DND-41 (cell line): ENCODE data around the gene BRIP1.
"Not testable (repeated sequence)": the region's sequence is repeated elsewhere in the genome, so short reads cannot be mapped to it uniquely, and the experiment has no call there.

Source experiments
- ATAC-seq: fragments of 200-7000 bp; cut with Tn5 transposase; 3 replicates; pipeline ENCODE4 v1.9.1; 2021; ENCODE audit warnings: low read depth; ENCODE audit not compliant: insufficient read depth
- DNase-seq: peaks from one replicate; pipeline ENCODE4 v3.0.0-alpha.2; 2020
- H2AFZ ChIP-seq: 2 replicates; pipeline ENCODE4 v1.6.0; 2012; ENCODE audit warnings: low read depth, low read length
- H3K27ac ChIP-seq: 2 replicates; pipeline ENCODE4 v1.5.1; 2012; ENCODE audit warnings: low read length, inconsistent platforms
- H3K27me3 ChIP-seq: fragments of 200-600 bp; sonication (generic); 2 replicates; pipeline ENCODE4 v1.6.0; 2012; ENCODE audit warnings: low read length, mild to moderate bottlenecking, inconsistent platforms; ENCODE audit not compliant: insufficient read depth, poor library complexity
- H3K36me3 ChIP-seq: 2 replicates; pipeline ENCODE4 v1.5.1; 2012; ENCODE audit warnings: low read length, inconsistent platforms; ENCODE audit not compliant: insufficient read depth
- H3K4me1 ChIP-seq: 2 replicates; pipeline ENCODE4 v1.5.1; 2012; ENCODE audit warnings: mild to moderate bottlenecking, low read length; ENCODE audit not compliant: insufficient read depth
- H3K4me2 ChIP-seq: 2 replicates; pipeline ENCODE4 v1.6.0; 2012; ENCODE audit warnings: mild to moderate bottlenecking, moderate library complexity, low read length, inconsistent platforms; ENCODE audit not compliant: insufficient read depth
- H3K4me3 ChIP-seq, 2 experiments: fragments of 200-600 bp in 1 of 2; shearing (Covaris generic) in 1 of 2; 2 replicates each; pipeline ENCODE4 v1.5.1; 2012 to 2016; ENCODE audit warnings: inconsistent platforms in 2 of 2, low read length in 2 of 2, mild to moderate bottlenecking in 2 of 2, low read depth in 1 of 2, moderate library complexity in 1 of 2
- H3K79me2 ChIP-seq: 2 replicates; pipeline ENCODE4 v1.6.0; 2012; ENCODE audit warnings: low read length, inconsistent platforms; ENCODE audit not compliant: insufficient read depth
- H3K9ac ChIP-seq: 2 replicates; pipeline ENCODE4 v1.6.0; 2012; ENCODE audit warnings: low read depth, mild to moderate bottlenecking, inconsistent platforms, low read length, moderate library complexity
- H3K9me3 ChIP-seq: 2 replicates; pipeline ENCODE4 v1.5.1; 2012; ENCODE audit warnings: low read length, moderate library complexity, mild to moderate bottlenecking, inconsistent platforms; ENCODE audit not compliant: insufficient read depth, severe bottlenecking
- H4K20me1 ChIP-seq: 2 replicates; pipeline ENCODE4 v1.6.0; 2012; ENCODE audit warnings: low read length; ENCODE audit not compliant: insufficient read depth
- CTCF ChIP-seq: IDR thresholded peaks from 2 replicates; pipeline ENCODE4 v1.5.1; 2012; ENCODE audit warnings: borderline replicate concordance, low read length, moderate library complexity, mild to moderate bottlenecking; ENCODE audit not compliant: poor library complexity, severe bottlenecking; ENCODE audit errors: extremely low read depth
- EZH2 ChIP-seq: IDR thresholded peaks from 3 replicates; pipeline ENCODE4 v1.6.1; 2012; ENCODE audit warnings: borderline replicate concordance, low read depth, mild to moderate bottlenecking, moderate library complexity, low read length, inconsistent platforms; ENCODE audit not compliant: severe bottlenecking

Gene BRIP1

GRCh38 chr17:61673019-61673897, 190.1 kb downstream of the BRIP1 start:
- H3K4me1 ChIP-seq, H3K9ac ChIP-seq, H2AFZ ChIP-seq: not testable (repeated sequence)

GRCh38 chr17:61672140-61672539, 191.2 kb downstream of the BRIP1 start:
- no peak for DNase-seq
- TF ChIP-seq EZH2: no peak
- Histone ChIP-seq H3K79me2 (no peaks in the 10 kb centered on the region), H3K27me3 (no peaks in the 10 kb centered on the region), H3K9me3 (no peaks in the 10 kb centered on the region), H3K4me3 (no peak overlapping the region), H3K9ac (no peak overlapping the region), H3K4me1 (no peaks in the 10 kb centered on the region), H3K4me2 (no peak overlapping the region), H2AFZ (no peak overlapping the region), H3K36me3 (no peaks in the 10 kb centered on the region), H4K20me1 (no peaks in the 10 kb centered on the region), H3K27ac (no peak overlapping the region)
- no peak for ATAC-seq

More at GRCh38 chr17:61673019-61673897, 190.1 kb downstream of the BRIP1 start:
- ATAC-seq, H3K79me2 ChIP-seq, H3K27me3 ChIP-seq, H3K4me2 ChIP-seq, H3K36me3 ChIP-seq, H3K9me3 ChIP-seq, H4K20me1 ChIP-seq, H3K27ac ChIP-seq, H3K4me3 ChIP-seq, DNase-seq: not testable (repeated sequence)

GRCh38 chr17:61670691-61671090, 192.6 kb downstream of the BRIP1 start:
- Histone ChIP-seq H4K20me1 (no peaks in the 10 kb centered on the region), H3K4me2 (no peak overlapping the region), H3K9ac (no peak overlapping the region), H3K27me3 (no peaks in the 10 kb centered on the region), H3K27ac (no peak overlapping the region), H3K36me3 (no peaks in the 10 kb centered on the region), H3K4me3 (no peak overlapping the region), H3K9me3 (no peaks in the 10 kb centered on the region), H3K79me2 (no peaks in the 10 kb centered on the region), H2AFZ (no peak overlapping the region), H3K4me1 (no peaks in the 10 kb centered on the region)
- no peak for DNase-seq
- ATAC-seq: no peak
- TF ChIP-seq CTCF (no peak), EZH2 (no peak)

GRCh38 chr17:61669522-61669921, 193.8 kb downstream of the BRIP1 start:
- DNase-seq: no peak
- no peak overlapping the region for H2AFZ ChIP-seq
- no peak overlapping the region for H3K4me3 ChIP-seq

More at GRCh38 chr17:61669522-61669921, 193.8 kb downstream of the BRIP1 start:
- no peak overlapping the region for H3K27ac ChIP-seq
- no peaks in the 10 kb centered on the region for H3K79me2 ChIP-seq
- no peaks in the 10 kb centered on the region for H3K27me3 ChIP-seq
- no peaks in the 10 kb centered on the region for H3K4me1 ChIP-seq
- H3K4me2 ChIP-seq: no peak overlapping the region
- no peaks in the 10 kb centered on the region for H4K20me1 ChIP-seq
- H3K36me3 ChIP-seq: no peaks in the 10 kb centered on the region
- no peak for ATAC-seq
- no peaks in the 10 kb centered on the region for H3K9me3 ChIP-seq
- H3K9ac ChIP-seq: no peak overlapping the region
- TF ChIP-seq EZH2: no peak
- no peak for TF ChIP-seq CTCF
